PC-9 (cell line): ENCODE results near the gene TMEM94. TPM values are rescaled to one million over a fixed set of nuclear protein-coding genes. Genes with fewer than 3 reads are reported as not detected.

Experiments used
- BruUV-seq: library from RNA; stranded (reverse); fragments of 400-500 nt; replicated peaks from 2 replicates; lab custom pipeline; 2021; lab: Mats Ljungman, UMichigan
- CTCF ChIA-PET: fragments of 300-600 bp; sonication (Branson Sonifier 250); formaldehyde crosslinking; loops from one replicate; lab custom pipeline; 2022; ENCODE audit warnings: antibody characterized with exemption; lab: Charles Lee
- POLR2A ChIA-PET: fragments of 300-600 bp; sonication (Branson Sonifier 250); formaldehyde crosslinking; loops from one replicate; lab custom pipeline; 2022; ENCODE audit warnings: antibody characterized with exemption; ENCODE audit not compliant: unreplicated experiment; lab: Charles Lee
- DNase-seq, 2 experiments: peaks; one replicate each; pipeline versions ENCODE4 v3.0.0 to v3.0.0-alpha.2; 2015 to 2022; ENCODE audit warnings: mixed read lengths in 1 of 2
- H2AFZ ChIP-seq: fragments of 200-600 bp; sonication (generic); 2 replicates; pipeline ENCODE4 v1.8.1; 2017; ENCODE audit warnings: antibody characterized with exemption
- H3F3A ChIP-seq: fragments of 200-600 bp; sonication (generic); 2 replicates; pipeline ENCODE4 v1.8.1; 2017; ENCODE audit warnings: antibody characterized with exemption, mild to moderate bottlenecking, low read depth; ENCODE audit not compliant: insufficient read depth
- H3K27ac ChIP-seq: fragments of 200-600 bp; sonication (generic); 2 replicates; pipeline ENCODE4 v1.6.1; 2016; ENCODE audit warnings: mixed run types
- H3K27me3 ChIP-seq: fragments of 200-600 bp; sonication (generic); 2 replicates; pipeline ENCODE4 v1.6.1; 2016; ENCODE audit warnings: low read depth, mixed run types; ENCODE audit not compliant: insufficient read depth
- H3K36me3 ChIP-seq: fragments of 200-600 bp; sonication (generic); 2 replicates; pipeline ENCODE4 v1.6.1; 2016; ENCODE audit warnings: low read depth, mixed run types
- H3K4me1 ChIP-seq: fragments of 200-600 bp; sonication (generic); replicated peaks from 2 replicates; pipeline ENCODE4 v1.6.1; 2016; ENCODE audit warnings: mixed run types; ENCODE audit not compliant: insufficient read depth
- H3K4me2 ChIP-seq: fragments of 200-600 bp; sonication (generic); 2 replicates; pipeline ENCODE4 v1.6.1; 2017; ENCODE audit warnings: mixed run types
- H3K4me3 ChIP-seq: fragments of 200-600 bp; sonication (generic); 2 replicates; pipeline ENCODE4 v1.6.1; 2016; ENCODE audit warnings: mixed run types
- H3K79me2 ChIP-seq: fragments of 200-600 bp; sonication (generic); 2 replicates; pipeline ENCODE4 v1.6.1; 2017; ENCODE audit warnings: low read depth, mixed run types
- H3K9me2 ChIP-seq: fragments of 200-600 bp; sonication (generic); 2 replicates; pipeline ENCODE4 v1.8.1; 2017; ENCODE audit warnings: mild to moderate bottlenecking; ENCODE audit not compliant: insufficient read depth
- H3K9me3 ChIP-seq: fragments of 200-600 bp; sonication (generic); 2 replicates; pipeline ENCODE4 v1.8.1; 2016; ENCODE audit warnings: low read depth; ENCODE audit not compliant: insufficient read depth
- H4K20me1 ChIP-seq: fragments of 200-600 bp; sonication (generic); 2 replicates; pipeline ENCODE4 v1.8.1; 2017; ENCODE audit not compliant: insufficient read depth
- CTCF ChIP-seq: fragments of 200-600 bp; sonication (generic); conservative IDR thresholded peaks from 2 replicates; pipeline ENCODE4 v1.6.1; 2017; ENCODE audit warnings: mixed run types, antibody characterized with exemption, mild to moderate bottlenecking, moderate library complexity
- EZH2 ChIP-seq: fragments of 200-600 bp; sonication (generic); IDR thresholded peaks from 2 replicates; pipeline ENCODE4 v1.8.0; 2017; ENCODE audit warnings: antibody characterized with exemption, low read depth
- intact Hi-C: fragments of 100-400 bp; cut with micrococcal nuclease; formaldehyde crosslinking; loops from one replicate; pipeline ENCODE4 v1.10.0; 2022; ENCODE audit not compliant: unreplicated experiment
- total RNA-seq: library from RNA; stranded (reverse); gene quantifications from 2 replicates; pipeline ENCODE4 v1.2.3, GENCODE V29; 2021

The TMEM94 gene
- total RNA-seq, 1 experiment from 2014 or later = 78.9 TPM

- H3K9me2 ChIP-seq = no peaks in the 10 kb centered on the region
- POLR2A ChIA-PET = no interaction called here
- H3K27ac ChIP-seq = no peak overlapping the region
- no TSS peak for BruUV-seq
- TF ChIP-seq EZH2 = no peak
- no peak for TF ChIP-seq CTCF
- H3K79me2 ChIP-seq = no peaks in the 10 kb centered on the region
- H3K27me3 ChIP-seq = no peaks in the 10 kb centered on the region
- no peaks in the 10 kb centered on the region for H3K36me3 ChIP-seq
- no peak overlapping the region for H3K4me3 ChIP-seq
- H2AFZ ChIP-seq = no peak overlapping the region
- no peaks in the 10 kb centered on the region for H3K9me3 ChIP-seq
- DNase-seq = no peak
- no peak overlapping the region for H3K4me2 ChIP-seq
- no peaks in the 10 kb centered on the region for H3K4me1 ChIP-seq
- intact Hi-C loops = no loop called here
- CTCF ChIA-PET = no interaction called here
- H4K20me1 ChIP-seq = 0 out of 2 replicates have a peak, but pooled peaks cover 5% of the 10 kb centered on the region
- H3F3A ChIP-seq = no peaks in the 10 kb centered on the region; the same call in 1 of the 2 replicates
Measured at GRCh38 chr17:75505152-75505409, 48.6 kb downstream of the TMEM94 start.

DNA sequence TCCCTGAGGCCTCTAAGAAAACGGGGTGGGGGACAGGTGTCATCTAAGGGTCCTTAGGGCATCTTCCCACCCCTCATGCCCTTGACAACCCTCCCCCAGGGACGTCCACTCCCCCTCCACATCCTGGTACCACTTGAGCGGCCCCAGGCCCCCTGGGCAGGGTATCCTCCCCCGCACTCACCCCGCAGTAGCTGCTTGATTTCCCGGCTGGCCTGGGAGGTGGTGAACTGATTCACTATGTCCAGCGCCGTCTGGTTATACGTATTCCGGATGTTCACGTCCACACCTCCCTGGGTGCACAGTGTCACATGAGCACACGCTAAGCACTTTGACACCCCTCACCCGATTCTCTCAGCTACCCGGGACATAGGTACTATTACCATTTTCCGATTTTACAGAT is 49.2 kb downstream of the TMEM94 start:
- no peak overlapping the region for H2AFZ ChIP-seq
- ChIA-PET CTCF (no interaction called here), POLR2A (interaction anchor here (0.6 kb wide), 1 partner anchor 161 kb away, joined by 9 read pairs; the partner anchor contains the start of gene RECQL5)
- H3K4me3 ChIP-seq = no peak overlapping the region
- intact Hi-C loops = no loop called here
- BruUV-seq = no TSS peak
- H4K20me1 ChIP-seq = 0 out of 2 replicates have a peak, but pooled peaks cover 8% of the 10 kb centered on the region
- no peaks in the 10 kb centered on the region for H3K36me3 ChIP-seq
- H3K79me2 ChIP-seq = no peaks in the 10 kb centered on the region
- no peaks in the 10 kb centered on the region; the same call in 1 of the 2 replicates for H3F3A ChIP-seq
- no peaks in the 10 kb centered on the region for H3K9me3 ChIP-seq
- H3K27ac ChIP-seq = no peak overlapping the region
- no peak overlapping the region for H3K4me2 ChIP-seq
- no peaks in the 10 kb centered on the region for H3K9me2 ChIP-seq
- TF ChIP-seq CTCF (no peak), EZH2 (no peak)
- DNase-seq = no peak
- H3K4me1 ChIP-seq = no peaks in the 10 kb centered on the region
- no peaks in the 10 kb centered on the region for H3K27me3 ChIP-seq

DNA sequence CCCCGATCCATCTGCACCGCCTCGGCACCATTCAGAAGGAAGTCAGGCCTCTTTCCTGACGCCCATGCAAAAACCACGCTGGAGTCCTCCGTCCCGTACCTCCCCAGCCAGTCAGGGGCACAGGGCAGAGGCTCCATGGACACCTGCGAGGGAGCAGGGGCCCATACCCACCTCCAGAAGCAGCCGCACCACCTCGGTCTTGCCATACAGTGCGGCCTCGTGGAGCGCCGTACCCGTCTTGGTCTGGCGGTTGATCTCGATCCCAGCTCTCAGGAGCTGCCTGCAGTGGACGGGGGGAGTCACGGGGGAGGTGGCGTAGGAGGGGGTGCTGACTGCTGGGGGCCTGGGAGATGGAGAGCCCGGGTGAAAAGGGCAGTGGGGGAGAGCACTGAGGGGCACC is 49.7 kb downstream of the TMEM94 start:
- Histone ChIP-seq H3K27ac (no peak overlapping the region), H3K9me2 (no peaks in the 10 kb centered on the region), H3F3A (no peaks in the 10 kb centered on the region; the same call in 1 of the 2 replicates), H3K4me3 (no peak overlapping the region), H3K4me2 (no peak overlapping the region), H3K9me3 (no peaks in the 10 kb centered on the region), H3K4me1 (no peaks in the 10 kb centered on the region), H3K27me3 (no peaks in the 10 kb centered on the region), H2AFZ (no peak overlapping the region), H3K36me3 (no peaks in the 10 kb centered on the region), H3K79me2 (no peaks in the 10 kb centered on the region), H4K20me1 (peaks cover 8% of the 10 kb centered on the region; the same call in 1 of the 2 replicates)
- POLR2A ChIA-PET = interaction anchor here (0.6 kb wide), 1 partner anchor 160 kb away, joined by 9 read pairs; the partner anchor contains the start of gene RECQL5
- TF ChIP-seq EZH2 = no peak
- no peak for TF ChIP-seq CTCF
- CTCF ChIA-PET = no interaction called here
- no peak for DNase-seq
- BruUV-seq = no TSS peak
- intact Hi-C loops = no loop called here
